HG03103 (cell line): ENCODE data around the gene CFAP45.

Source experiments
- ATAC-seq: cut with Tn5 transposase; IDR thresholded peaks from one replicate; pipeline ENCODE4 v1.9.1; 2021; ENCODE audit warnings: low read depth; ENCODE audit not compliant: unreplicated experiment

The CFAP45 gene

GRCh38 chr1:159900086-159900680 is at the start of gene CFAP45:
Gene CFAP45, minus strand, starts transcription at chr1:159900165. Its CDS starts 67 bp downstream, at chr1:159900098.
- ATAC-seq, result no peak

GRCh38 chr1:159949123-159949522 is 49.2 kb upstream of the CFAP45 start:
- no peak for ATAC-seq

GRCh38 chr1:159947942-159948341 is 48.0 kb upstream of the CFAP45 start:
- ATAC-seq, result no peak

- no peak for ATAC-seq
These were observed 46.5 kb upstream of the CFAP45 start for GRCh38 chr1:159946242-159947187.

GRCh38 chr1:159945483-159946241 is 45.7 kb upstream of the CFAP45 start, which contains the start of gene IGSF9:
Gene IGSF9, minus strand, starts transcription at chr1:159945613. Its CDS starts 2,159 bp downstream, at chr1:159943454.
- ATAC-seq, result peak; percentile 53

GRCh38 chr1:159944623-159945455 is 44.9 kb upstream of the CFAP45 start:
- no peak for ATAC-seq

- no peak for ATAC-seq
These were observed 44.1 kb upstream of the CFAP45 start for GRCh38 chr1:159943908-159944622.

GRCh38 chr1:159943278-159943640 is 43.3 kb upstream of the CFAP45 start:
- ATAC-seq, result no peak

- no peak for ATAC-seq
These were observed 42.8 kb upstream of the CFAP45 start for GRCh38 chr1:159942632-159943277.

- ATAC-seq, result no peak
These were observed 41.9 kb upstream of the CFAP45 start for GRCh38 chr1:159941591-159942560.

GRCh38 chr1:159941141-159941540 is 41.2 kb upstream of the CFAP45 start:
- no peak for ATAC-seq

- no peak for ATAC-seq
These were observed 40.1 kb upstream of the CFAP45 start for GRCh38 chr1:159940006-159940620.

- no peak for ATAC-seq
These were observed 39.7 kb upstream of the CFAP45 start for GRCh38 chr1:159939678-159940002.

GRCh38 chr1:159938905-159939677 is 39.1 kb upstream of the CFAP45 start:
- no peak for ATAC-seq

GRCh38 chr1:159938211-159938852 is 38.4 kb upstream of the CFAP45 start:
- no peak for ATAC-seq

- ATAC-seq, result no peak
These were observed 37.2 kb upstream of the CFAP45 start for GRCh38 chr1:159937054-159937750.
